Measurements from ENCODE around the gene DYRK2.

Gene DYRK2

GRCh38 chr12:67692135-67692534, 43.6 kb downstream of the DYRK2 start:
- H3K79me2 ChIP-seq (ENCODE audit: low read length) = no peaks in the 10 kb centered on the region
- peaks cover 53% of the 10 kb centered on the region for H3K27me3 ChIP-seq (replicated peaks; ENCODE audit: insufficient read depth, low read length)
- no peak overlapping the region for H3K27ac ChIP-seq (ENCODE audit: low read length)
- no peak for DNase-seq
- H3F3A ChIP-seq (ENCODE audit: insufficient read depth, low read length) = no peaks in the 10 kb centered on the region
- no peaks in the 10 kb centered on the region for H3K36me3 ChIP-seq (replicated peaks; ENCODE audit: insufficient read depth, low read length)
- H3K9ac ChIP-seq (ENCODE audit: low read length) = no peak overlapping the region
- H2AFZ ChIP-seq (ENCODE audit: low read length) = no peak overlapping the region
- no peak overlapping the region for H3K4me2 ChIP-seq (ENCODE audit: low read depth, low read length)
- H4K20me1 ChIP-seq (ENCODE audit: insufficient read depth, low read length) = no peaks in the 10 kb centered on the region
- no peaks in the 10 kb centered on the region for H3K9me3 ChIP-seq (replicated peaks; ENCODE audit: insufficient read depth, low read length)
- H3K4me1 ChIP-seq (ENCODE audit: low read length) = 0 out of 2 replicates have a peak, but pooled peaks cover 6% of the 10 kb centered on the region
- TF ChIP-seq EZH2 (optimal IDR thresholded peaks at IDR 0.05; ENCODE audit: low read depth, low read length) = no peak
- no peak for TF ChIP-seq EZH2phosphoT487 (IDR thresholded peaks at IDR 0.05; ENCODE audit: low read length)
- TF ChIP-seq, protein P1, sequence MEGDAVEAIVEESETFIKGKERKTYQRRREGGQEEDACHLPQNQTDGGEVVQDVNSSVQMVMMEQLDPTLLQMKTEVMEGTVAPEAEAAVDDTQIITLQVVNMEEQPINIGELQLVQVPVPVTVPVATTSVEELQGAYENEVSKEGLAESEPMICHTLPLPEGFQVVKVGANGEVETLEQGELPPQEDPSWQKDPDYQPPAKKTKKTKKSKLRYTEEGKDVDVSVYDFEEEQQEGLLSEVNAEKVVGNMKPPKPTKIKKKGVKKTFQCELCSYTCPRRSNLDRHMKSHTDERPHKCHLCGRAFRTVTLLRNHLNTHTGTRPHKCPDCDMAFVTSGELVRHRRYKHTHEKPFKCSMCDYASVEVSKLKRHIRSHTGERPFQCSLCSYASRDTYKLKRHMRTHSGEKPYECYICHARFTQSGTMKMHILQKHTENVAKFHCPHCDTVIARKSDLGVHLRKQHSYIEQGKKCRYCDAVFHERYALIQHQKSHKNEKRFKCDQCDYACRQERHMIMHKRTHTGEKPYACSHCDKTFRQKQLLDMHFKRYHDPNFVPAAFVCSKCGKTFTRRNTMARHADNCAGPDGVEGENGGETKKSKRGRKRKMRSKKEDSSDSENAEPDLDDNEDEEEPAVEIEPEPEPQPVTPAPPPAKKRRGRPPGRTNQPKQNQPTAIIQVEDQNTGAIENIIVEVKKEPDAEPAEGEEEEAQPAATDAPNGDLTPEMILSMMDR (IDR thresholded peaks at IDR 0.05; ENCODE audit: low read length) = no peak
- no peak overlapping the region for H3K4me3 ChIP-seq (ENCODE audit: low read length)
- no peaks in the 10 kb centered on the region for H3K9me2 ChIP-seq (replicated peaks; ENCODE audit: insufficient read depth, low read length)

GRCh38 chr12:67692966-67693365, 44.4 kb downstream of the DYRK2 start:
- peaks cover 9% of the 10 kb centered on the region; the same call in 1 of the 2 replicates for H3K4me1 ChIP-seq (ENCODE audit: low read length)
- no peak overlapping the region for H3K4me3 ChIP-seq (ENCODE audit: low read length)
- no peak overlapping the region for H3K27ac ChIP-seq (ENCODE audit: low read length)

DNA sequence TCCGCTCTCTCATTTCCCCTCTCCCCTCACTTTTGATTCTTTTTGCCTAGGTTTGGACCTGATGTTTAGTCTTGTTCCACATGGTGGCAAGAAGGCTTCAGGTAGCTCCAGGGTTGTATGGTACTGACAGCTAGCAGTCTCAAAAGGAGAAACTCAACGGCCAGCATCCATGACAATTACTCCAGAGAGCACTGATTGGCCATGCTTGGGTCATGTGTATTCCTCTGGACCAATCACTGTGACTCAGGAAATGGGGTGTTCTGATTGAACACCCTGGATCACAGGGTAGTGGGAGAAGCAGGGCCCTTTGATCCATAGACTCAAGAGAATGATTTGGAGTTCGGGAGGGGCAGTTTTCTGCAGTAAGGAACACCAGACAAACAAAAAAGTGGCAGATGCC, 45.3 kb downstream of the DYRK2 start:
- peaks cover 66% of the 10 kb centered on the region for H3K27me3 ChIP-seq (replicated peaks; ENCODE audit: insufficient read depth, low read length)
- H3K4me3 ChIP-seq (ENCODE audit: low read length) = no peak overlapping the region
- H3K9ac ChIP-seq (ENCODE audit: low read length) = no peak overlapping the region
- H3K4me2 ChIP-seq (ENCODE audit: low read depth, low read length) = no peak overlapping the region
- no peaks in the 10 kb centered on the region for H4K20me1 ChIP-seq (ENCODE audit: insufficient read depth, low read length)
- no peak overlapping the region for H2AFZ ChIP-seq (ENCODE audit: low read length)
- peaks cover 16% of the 10 kb centered on the region for H3K4me1 ChIP-seq (ENCODE audit: low read length)
- no peak overlapping the region for H3K27ac ChIP-seq (ENCODE audit: low read length)
- peaks cover 6% of the 10 kb centered on the region for H3F3A ChIP-seq (ENCODE audit: insufficient read depth, low read length)
- no peaks in the 10 kb centered on the region for H3K9me3 ChIP-seq (replicated peaks; ENCODE audit: insufficient read depth, low read length)
- no peaks in the 10 kb centered on the region for H3K36me3 ChIP-seq (replicated peaks; ENCODE audit: insufficient read depth, low read length)
- no peaks in the 10 kb centered on the region for H3K79me2 ChIP-seq (ENCODE audit: low read length)
- no peak for DNase-seq
- no peaks in the 10 kb centered on the region for H3K9me2 ChIP-seq (replicated peaks; ENCODE audit: insufficient read depth, low read length)
- TF ChIP-seq EZH2 (optimal IDR thresholded peaks at IDR 0.05; ENCODE audit: low read depth, low read length) (no peak), EZH2phosphoT487 (IDR thresholded peaks at IDR 0.05; ENCODE audit: low read length) (no peak)
- TF ChIP-seq, protein P1 (IDR thresholded peaks at IDR 0.05; ENCODE audit: low read length) = no peak

More at GRCh38 chr12:67692966-67693365, 44.4 kb downstream of the DYRK2 start:
- no peaks in the 10 kb centered on the region for H4K20me1 ChIP-seq (ENCODE audit: insufficient read depth, low read length)
- H3K9ac ChIP-seq (ENCODE audit: low read length) = no peak overlapping the region
- peaks cover 61% of the 10 kb centered on the region for H3K27me3 ChIP-seq (replicated peaks; ENCODE audit: insufficient read depth, low read length)
- no peaks in the 10 kb centered on the region for H3F3A ChIP-seq (ENCODE audit: insufficient read depth, low read length)
- H3K4me2 ChIP-seq (ENCODE audit: low read depth, low read length) = no peak overlapping the region
- H3K36me3 ChIP-seq (replicated peaks; ENCODE audit: insufficient read depth, low read length) = no peaks in the 10 kb centered on the region
- DNase-seq = no peak
- TF ChIP-seq EZH2phosphoT487 (IDR thresholded peaks at IDR 0.05; ENCODE audit: low read length) (no peak), EZH2 (optimal IDR thresholded peaks at IDR 0.05; ENCODE audit: low read depth, low read length) (no peak)
- TF ChIP-seq, protein P1 (IDR thresholded peaks at IDR 0.05; ENCODE audit: low read length) = no peak
- H3K9me2 ChIP-seq (replicated peaks; ENCODE audit: insufficient read depth, low read length) = no peaks in the 10 kb centered on the region
- no peak overlapping the region for H2AFZ ChIP-seq (ENCODE audit: low read length)
- no peaks in the 10 kb centered on the region for H3K9me3 ChIP-seq (replicated peaks; ENCODE audit: insufficient read depth, low read length)
- no peaks in the 10 kb centered on the region for H3K79me2 ChIP-seq (ENCODE audit: low read length)
